OCI-LY3 (cell line): ENCODE results near the gene KRT5.

Experiments
- EZH2phosphoT487 ChIP-seq: fragments of 200-600 bp; shearing (Covaris generic); IDR thresholded peaks from 2 replicates; pipeline ENCODE4 v1.6.1; 2018; ENCODE audit warnings: antibody characterized with exemption, mixed run types, low read depth
- TF ChIP-seq, protein P1 (sequence below): fragments of 200-600, 300-600 bp; sonication (generic); IDR thresholded peaks from 2 replicates; pipeline ENCODE4 v1.5.1; 2014; ENCODE audit warnings: antibody characterized with exemption, low read length, low read depth

DNA sequence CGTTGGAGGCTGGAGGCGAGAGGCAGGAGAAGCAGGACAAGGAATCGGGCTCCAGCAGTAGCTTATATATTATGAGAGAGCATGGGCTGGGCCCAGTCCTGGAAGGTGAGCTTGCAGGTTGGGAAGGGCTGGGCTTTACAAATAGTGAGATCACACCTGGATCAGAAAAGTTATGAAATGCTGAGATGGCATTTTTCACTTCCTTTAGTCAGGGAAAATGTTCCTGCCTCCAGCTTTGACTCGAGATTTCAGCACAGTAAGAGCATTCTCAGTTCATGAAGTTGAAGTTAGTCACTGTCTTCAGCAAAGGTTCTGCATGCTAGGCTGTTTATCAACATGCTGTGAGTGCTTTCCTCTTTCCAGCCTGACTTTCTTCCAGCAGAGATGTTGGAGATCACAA, 46.4 kb downstream of the KRT5 start, which contains the start of gene KRT6C:
- TF ChIP-seq, protein P1, sequence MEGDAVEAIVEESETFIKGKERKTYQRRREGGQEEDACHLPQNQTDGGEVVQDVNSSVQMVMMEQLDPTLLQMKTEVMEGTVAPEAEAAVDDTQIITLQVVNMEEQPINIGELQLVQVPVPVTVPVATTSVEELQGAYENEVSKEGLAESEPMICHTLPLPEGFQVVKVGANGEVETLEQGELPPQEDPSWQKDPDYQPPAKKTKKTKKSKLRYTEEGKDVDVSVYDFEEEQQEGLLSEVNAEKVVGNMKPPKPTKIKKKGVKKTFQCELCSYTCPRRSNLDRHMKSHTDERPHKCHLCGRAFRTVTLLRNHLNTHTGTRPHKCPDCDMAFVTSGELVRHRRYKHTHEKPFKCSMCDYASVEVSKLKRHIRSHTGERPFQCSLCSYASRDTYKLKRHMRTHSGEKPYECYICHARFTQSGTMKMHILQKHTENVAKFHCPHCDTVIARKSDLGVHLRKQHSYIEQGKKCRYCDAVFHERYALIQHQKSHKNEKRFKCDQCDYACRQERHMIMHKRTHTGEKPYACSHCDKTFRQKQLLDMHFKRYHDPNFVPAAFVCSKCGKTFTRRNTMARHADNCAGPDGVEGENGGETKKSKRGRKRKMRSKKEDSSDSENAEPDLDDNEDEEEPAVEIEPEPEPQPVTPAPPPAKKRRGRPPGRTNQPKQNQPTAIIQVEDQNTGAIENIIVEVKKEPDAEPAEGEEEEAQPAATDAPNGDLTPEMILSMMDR = no peak
- TF ChIP-seq EZH2phosphoT487 = no peak
